Loucy (cell line): ENCODE data around the gene LDHAL6B.

ENCODE experiments used
- H2AFZ ChIP-seq: fragments of 200-600 bp; sonication (generic); 2 replicates; pipeline ENCODE4 v1.6.0; 2016; ENCODE audit warnings: antibody characterized with exemption, mild to moderate bottlenecking, low read length, moderate library complexity
- H3F3A ChIP-seq: fragments of 200-600 bp; 2 replicates; pipeline ENCODE4 v1.6.0; 2016; ENCODE audit warnings: antibody characterized with exemption, low read depth, mild to moderate bottlenecking
- H3K27me3 ChIP-seq: fragments of 200-600 bp; sonication (generic); 2 replicates; pipeline ENCODE4 v1.6.1; 2014; ENCODE audit warnings: low read length, mild to moderate bottlenecking; ENCODE audit not compliant: insufficient read depth, poor library complexity, severe bottlenecking
- H3K36me3 ChIP-seq: fragments of 200-600 bp; sonication (generic); 2 replicates; pipeline ENCODE4 v1.6.1; 2016; ENCODE audit warnings: low read length; ENCODE audit not compliant: insufficient read depth
- H3K4me1 ChIP-seq: fragments of 200-600 bp; sonication (generic); 2 replicates; pipeline ENCODE4 v1.5.1; 2014; ENCODE audit warnings: low read length, mild to moderate bottlenecking; ENCODE audit not compliant: insufficient read depth, poor library complexity, severe bottlenecking
- H3K4me2 ChIP-seq: fragments of 200-600 bp; sonication (generic); 2 replicates; pipeline ENCODE4 v1.6.0; 2014; ENCODE audit warnings: antibody characterized with exemption, low read length, low read depth, mild to moderate bottlenecking; ENCODE audit not compliant: poor library complexity, severe bottlenecking
- H3K4me3 ChIP-seq: fragments of 200-600 bp; sonication (generic); 2 replicates; pipeline ENCODE4 v1.5.1; 2014; ENCODE audit warnings: low read length, mild to moderate bottlenecking, mixed read lengths; ENCODE audit not compliant: poor library complexity, severe bottlenecking
- H3K79me2 ChIP-seq: fragments of 200-600 bp; sonication (generic); 2 replicates; pipeline ENCODE4 v1.6.1; 2014; ENCODE audit warnings: low read length; ENCODE audit not compliant: insufficient read depth
- H3K9ac ChIP-seq: fragments of 200-600 bp; sonication (generic); 2 replicates; pipeline ENCODE4 v1.6.0; 2014; ENCODE audit warnings: mild to moderate bottlenecking, low read depth, low read length, moderate library complexity; ENCODE audit not compliant: poor library complexity, severe bottlenecking
- H3K9me2 ChIP-seq: fragments of 200-600 bp; sonication (generic); replicated peaks from 2 replicates; pipeline ENCODE4 v1.6.1; 2016; ENCODE audit warnings: low read depth, low read length, mixed read lengths
- H3K9me3 ChIP-seq: fragments of 200-600 bp; sonication (generic); 2 replicates; pipeline ENCODE4 v1.6.1; 2014; ENCODE audit warnings: mild to moderate bottlenecking, antibody characterized with exemption, low read length, low read depth; ENCODE audit not compliant: insufficient read depth
- H4K20me1 ChIP-seq: fragments of 200-600 bp; sonication (generic); 2 replicates; pipeline ENCODE4 v1.6.0; 2014; ENCODE audit warnings: antibody characterized with exemption, low read length, mild to moderate bottlenecking; ENCODE audit not compliant: insufficient read depth, poor library complexity, severe bottlenecking
- CTCF ChIP-seq: fragments of 200-600 bp; sonication (generic); conservative IDR thresholded peaks from 2 replicates; pipeline ENCODE4 v1.5.1; 2014; ENCODE audit warnings: mild to moderate bottlenecking, antibody characterized with exemption, low read length
- EZH2phosphoT487 ChIP-seq: fragments of 200-600 bp; IDR thresholded peaks from 2 replicates; pipeline ENCODE4 v1.6.1; 2018; ENCODE audit warnings: antibody characterized with exemption, mild to moderate bottlenecking, moderate library complexity, borderline replicate concordance

LDHAL6B gene

GRCh38 chr15:59174835-59175831 lies 31.5 kb upstream of the LDHAL6B start:
- Histone ChIP-seq H2AFZ (no peak overlapping the region), H3K4me3 (no peak overlapping the region), H3F3A (no peaks in the 10 kb centered on the region), H4K20me1 (no peaks in the 10 kb centered on the region), H3K27me3 (no peaks in the 10 kb centered on the region), H3K4me2 (no peak overlapping the region), H3K36me3 (no peaks in the 10 kb centered on the region), H3K79me2 (no peaks in the 10 kb centered on the region), H3K9me2 (no peaks in the 10 kb centered on the region), H3K9me3 (no peaks in the 10 kb centered on the region), H3K9ac (no peak overlapping the region), H3K4me1 (peaks cover 6% of the 10 kb centered on the region)
- TF ChIP-seq CTCF (peak; percentile 73), EZH2phosphoT487 (no peak)

GRCh38 chr15:59176653-59177316 lies 29.9 kb upstream of the LDHAL6B start:
- TF ChIP-seq CTCF, result no peak
- TF ChIP-seq EZH2phosphoT487, result no peak
- no peak overlapping the region for H3K4me2 ChIP-seq
- H3K36me3 ChIP-seq, result no peaks in the 10 kb centered on the region

GRCh38 chr15:59177317-59177660 lies 29.4 kb upstream of the LDHAL6B start:
- no peak overlapping the region for H3K4me2 ChIP-seq
- no peaks in the 10 kb centered on the region for H3K4me1 ChIP-seq
- no peaks in the 10 kb centered on the region for H3K36me3 ChIP-seq
- no peak for TF ChIP-seq CTCF
- TF ChIP-seq EZH2phosphoT487, result no peak
- H3K79me2 ChIP-seq, result no peaks in the 10 kb centered on the region
- H3K9me2 ChIP-seq, result no peaks in the 10 kb centered on the region
- no peaks in the 10 kb centered on the region for H3K27me3 ChIP-seq
- H3F3A ChIP-seq, result no peaks in the 10 kb centered on the region
- H4K20me1 ChIP-seq, result no peaks in the 10 kb centered on the region
- peaks cover 8% of the 10 kb centered on the region; the same call in 1 of the 2 replicates for H3K9me3 ChIP-seq
- H3K9ac ChIP-seq, result no peak overlapping the region
- H3K4me3 ChIP-seq, result no peak overlapping the region
- H2AFZ ChIP-seq, result no peak overlapping the region

More at GRCh38 chr15:59176653-59177316, 29.9 kb upstream of the LDHAL6B start:
- Histone ChIP-seq H2AFZ (no peak overlapping the region), H3K79me2 (no peaks in the 10 kb centered on the region), H3K9me2 (no peaks in the 10 kb centered on the region), H3F3A (no peaks in the 10 kb centered on the region), H3K27me3 (no peaks in the 10 kb centered on the region), H4K20me1 (no peaks in the 10 kb centered on the region), H3K9ac (no peak overlapping the region), H3K9me3 (peaks cover 8% of the 10 kb centered on the region; the same call in 1 of the 2 replicates), H3K4me3 (no peak overlapping the region), H3K4me1 (no peaks in the 10 kb centered on the region)
